HEK293 (cell line): ENCODE results near the gene TANGO2.

ENCODE experiments used
- CTCF ChIA-PET: fragments of 350-600 bp; formaldehyde crosslinking; extraction: SDS; loops from one replicate; lab custom pipeline; 2021; ENCODE audit warnings: antibody characterized with exemption; lab: Yijun Ruan, JAX
- POLR2A ChIA-PET: fragments of 300-600 bp; formaldehyde crosslinking; extraction: SDS; loops from one replicate; lab custom pipeline; 2020; ENCODE audit warnings: antibody characterized with exemption, inconsistent platforms; lab: Yijun Ruan, JAX
- H3K27ac ChIP-seq: fragments of 200-500 bp; sonication (Bioruptor generic); 2 replicates; pipeline ENCODE4 v1.5.1; 2014; ENCODE audit warnings: low read depth, low read length, control low read depth, inconsistent platforms; ENCODE audit errors: extremely low read depth
- H3K36me3 ChIP-seq, 2 experiments: fragments of 200-500 bp in 1 of 2; sonication (Bioruptor generic) in 1 of 2; 1 replicate in 1 of 2; 2 replicates in 1 of 2; pipeline ENCODE4 v1.5.1; 2014 to 2017; ENCODE audit warnings: inconsistent platforms in 2 of 2, low read length in 2 of 2; ENCODE audit not compliant: control insufficient read depth in 2 of 2, insufficient read depth in 1 of 2
- H3K4me1 ChIP-seq: fragments of 200-500 bp; sonication (Bioruptor generic); 2 replicates; pipeline ENCODE4 v1.5.1; 2014; ENCODE audit warnings: mild to moderate bottlenecking, low read length, inconsistent platforms; ENCODE audit not compliant: control insufficient read depth, insufficient read depth
- H3K4me3 ChIP-seq: 2 replicates; pipeline ENCODE4 v1.5.1; 2011; ENCODE audit warnings: low read depth, mild to moderate bottlenecking, control low read depth, low read length, moderate library complexity
- H3K9me3 ChIP-seq: fragments of 200-500 bp; sonication (Bioruptor generic); 2 replicates; pipeline ENCODE4 v1.5.1; 2014; ENCODE audit warnings: low read depth, low read length, inconsistent platforms; ENCODE audit not compliant: control insufficient read depth, insufficient read depth
- BCL11B ChIP-seq: fragments of 450-650 bp; formaldehyde crosslinking; IDR thresholded peaks from 2 replicates; pipeline ENCODE4 v1.5.1; 2016; ENCODE audit warnings: low read depth, missing biosample characterization, missing genetic modification characterization
- EGR2 ChIP-seq: fragments of 450-650 bp; formaldehyde crosslinking; IDR thresholded peaks from 2 replicates; pipeline ENCODE4 v1.5.1; 2016; ENCODE audit warnings: low read depth, missing biosample characterization, missing genetic modification characterization
- GLIS1 ChIP-seq: fragments of 450-650 bp; formaldehyde crosslinking; IDR thresholded peaks from 2 replicates; pipeline ENCODE4 v1.5.1; 2016; ENCODE audit warnings: missing biosample characterization, missing genetic modification characterization
- PATZ1 ChIP-seq: fragments of 450-650 bp; formaldehyde crosslinking; IDR thresholded peaks from 2 replicates; pipeline ENCODE4 v1.5.1; 2016; ENCODE audit warnings: missing biosample characterization, missing genetic modification characterization
- PRDM4 ChIP-seq: fragments of 450-650 bp; formaldehyde crosslinking; IDR thresholded peaks from 2 replicates; pipeline ENCODE4 v1.5.1; 2017; ENCODE audit warnings: missing biosample characterization, missing genetic modification characterization
- ZNF148 ChIP-seq: fragments of 450-650 bp; formaldehyde crosslinking; IDR thresholded peaks from 2 replicates; pipeline ENCODE4 v1.5.0; 2017; ENCODE audit warnings: missing biosample characterization, missing genetic modification characterization, borderline replicate concordance
- ZNF239 ChIP-seq: fragments of 450-650 bp; formaldehyde crosslinking; IDR thresholded peaks from 2 replicates; pipeline ENCODE4 v1.5.1; 2016; ENCODE audit warnings: missing biosample characterization, missing genetic modification characterization
- ZNF335 ChIP-seq: fragments of 450-650 bp; formaldehyde crosslinking; conservative IDR thresholded peaks from 2 replicates; pipeline ENCODE4 v1.5.1; 2016; ENCODE audit warnings: missing biosample characterization, missing genetic modification characterization
- ZNF521 ChIP-seq: fragments of 450-650 bp; formaldehyde crosslinking; IDR thresholded peaks from 2 replicates; pipeline ENCODE4 v1.5.1; 2017; ENCODE audit warnings: missing biosample characterization, mild to moderate bottlenecking, missing genetic modification characterization
- ZNF558 ChIP-seq: fragments of 450-650 bp; formaldehyde crosslinking; IDR thresholded peaks from 2 replicates; pipeline ENCODE4 v1.5.1; 2016; ENCODE audit warnings: missing biosample characterization, missing genetic modification characterization
- ZNF626 ChIP-seq: fragments of 450-650 bp; sonication (Bioruptor Pico); formaldehyde crosslinking; IDR thresholded peaks from 2 replicates; pipeline ENCODE4 v1.5.1; 2018; ENCODE audit warnings: missing biosample characterization, missing genetic modification characterization, inconsistent platforms
- ZNF76 ChIP-seq: fragments of 450-650 bp; formaldehyde crosslinking; IDR thresholded peaks from 2 replicates; pipeline ENCODE4; 2016; ENCODE audit warnings: low read depth, missing biosample characterization, missing genetic modification characterization, borderline replicate concordance
- TF ChIP-seq, protein P1 (sequence below): fragments of 450-650 bp; formaldehyde crosslinking; IDR thresholded peaks from 2 replicates; pipeline ENCODE4 v1.5.1; 2016; ENCODE audit warnings: missing biosample characterization, missing genetic modification characterization
- TF ChIP-seq, protein P2 (sequence below): fragments of 450-650 bp; formaldehyde crosslinking; IDR thresholded peaks from 2 replicates; pipeline ENCODE4 v1.5.1; 2017; ENCODE audit warnings: missing biosample characterization, missing genetic modification characterization

TANGO2 gene

DNA sequence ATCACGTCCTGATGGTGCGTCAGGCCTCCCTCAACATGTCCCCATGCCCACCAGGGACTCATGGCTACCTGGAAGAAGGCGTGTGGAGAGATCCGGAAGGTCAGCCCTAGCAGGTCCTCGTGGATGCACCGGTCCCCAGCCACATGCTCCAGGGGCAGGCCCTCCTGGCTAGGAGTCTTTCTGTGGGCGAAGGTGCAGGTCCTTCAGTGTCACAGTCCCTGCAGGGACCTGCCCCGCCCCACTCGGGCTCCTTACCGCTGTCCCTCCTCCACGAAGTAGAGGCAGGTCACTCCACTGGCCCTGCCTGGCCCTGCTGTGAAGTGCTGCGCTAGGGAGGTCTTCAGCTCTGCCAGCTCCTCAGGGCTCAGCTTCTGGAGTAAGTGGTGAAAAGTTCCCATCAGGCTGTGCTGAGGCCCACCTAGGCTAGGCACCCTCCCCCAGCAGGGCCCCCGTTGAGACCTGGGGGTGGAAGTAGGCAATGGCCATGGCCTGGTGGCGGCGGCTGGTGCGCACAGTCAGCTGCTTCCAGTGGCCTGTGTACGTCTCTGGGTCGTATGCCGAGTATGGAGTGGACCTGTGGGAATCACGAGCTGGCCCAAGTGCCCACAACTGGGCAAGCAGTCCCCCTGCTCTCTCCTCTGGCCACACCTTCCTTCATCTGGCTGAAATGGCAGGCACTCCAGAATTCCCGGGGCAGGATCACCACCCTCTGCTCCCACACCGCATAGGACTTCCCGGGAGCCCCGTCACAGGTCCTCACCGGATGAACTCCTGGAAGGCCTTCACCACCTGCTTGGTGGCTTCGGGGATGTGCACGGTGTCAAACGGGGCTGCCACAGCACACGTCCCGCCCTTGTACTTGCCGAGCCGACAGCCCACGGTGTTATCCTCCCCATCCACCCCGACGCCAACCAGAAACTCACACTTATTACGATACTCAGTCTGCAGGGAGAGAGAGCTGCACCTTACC, 93.9 kb downstream of the TANGO2 start:
- no peak overlapping the region for H3K27ac ChIP-seq
- ChIA-PET CTCF (interaction anchor here (0.6 to 0.7 kb wide), 2 partner anchors 202 to 631 kb away, joined by 3 read pairs; no protein-coding TSS in a partner anchor), POLR2A (interaction anchor here (2.3 kb wide), 1 partner anchor 10 kb away, joined by 7 read pairs; no protein-coding TSS in a partner anchor)
- no peaks in the 10 kb centered on the region for H3K4me1 ChIP-seq
- no peaks in the 10 kb centered on the region for H3K9me3 ChIP-seq
- H3K36me3 ChIP-seq: peaks cover 6 to 84% of the 10 kb centered on the region in 2 experiments
- TF ChIP-seq ZNF335 (tag by site-specific recombination) (0 out of 2 replicates have a peak, but pooled peaks have one; percentile 30), ZNF239 (tag by site-specific recombination) (no peak)
- H3K4me3 ChIP-seq: no peak overlapping the region

GRCh38 chr22:20115691-20116375, 94.9 kb downstream of the TANGO2 start, which contains the start of gene RANBP1:
RANBP1 (plus strand) TSS chr22:20116104; CDS start chr22:20116185, 81 bp downstream.
- Histone ChIP-seq H3K36me3 (peaks cover 11 to 84% of the 10 kb centered on the region in 2 experiments), H3K4me3 (peak within 1 kb of the TSS; percentile 93), H3K9me3 (no peaks in the 10 kb centered on the region), H3K27ac (peak within 1 kb of the TSS; percentile 85), H3K4me1 (no peaks in the 10 kb centered on the region)
- POLR2A ChIA-PET: interaction anchor here (0.6 to 6.1 kb wide), 7 partner anchors 10 to 412 kb away, joined by 3 to 62 read pairs (median 7); partner anchors contain the start of genes DGCR8 and ZDHHC8
- CTCF ChIA-PET: interaction anchor here (0.6 kb wide), 1 partner anchor 632 kb away, joined by 3 read pairs; no protein-coding TSS in a partner anchor
- TF ChIP-seq ZNF76 (tag by site-specific recombination): no peak
- TF ChIP-seq EGR2: peak; percentile 39; the same call in 1 of the 2 replicates
- TF ChIP-seq BCL11B (tag by site-specific recombination): 0 out of 2 replicates have a peak, but pooled peaks have one; percentile 24

DNA sequence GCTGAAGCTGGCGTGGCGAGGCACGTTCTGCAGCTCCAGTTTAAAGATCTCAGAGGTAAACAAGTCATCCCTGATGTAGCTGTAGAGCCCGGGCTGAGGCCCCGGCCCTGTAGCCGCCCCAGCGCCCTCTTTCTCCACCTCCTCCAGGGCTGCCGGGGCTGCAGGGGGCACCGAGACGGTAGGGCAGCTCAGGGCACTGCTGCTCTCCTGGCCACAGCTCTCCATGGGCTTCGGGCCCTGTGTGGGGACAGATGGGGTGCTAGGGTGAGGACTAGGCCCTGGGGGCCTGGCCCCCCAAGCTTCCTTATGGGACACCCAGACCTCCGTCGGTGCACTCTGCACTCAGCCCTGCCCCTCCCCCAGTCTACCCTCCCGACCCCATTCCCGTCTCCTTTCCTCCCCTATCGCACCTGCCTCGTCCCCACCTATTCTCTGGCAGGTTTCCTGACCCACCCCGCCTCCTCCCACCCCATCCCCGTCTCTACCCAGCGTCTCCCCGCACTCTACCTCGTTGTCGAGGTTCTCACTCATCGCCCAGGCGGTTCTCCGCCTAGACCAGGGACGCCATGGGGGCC, 95.6 kb downstream of the TANGO2 start:
- Histone ChIP-seq H3K9me3 (no peaks in the 10 kb centered on the region), H3K4me1 (no peaks in the 10 kb centered on the region), H3K4me3 (peak overlapping the region; percentile 93), H3K27ac (peak overlapping the region; percentile 85), H3K36me3 (peaks cover 17 to 84% of the 10 kb centered on the region in 2 experiments)
- TF ChIP-seq GLIS1 (tag by site-specific recombination): peak; percentile 67
- TF ChIP-seq ZNF626 (tag by site-specific recombination): no peak
- 0 out of 2 replicates have a peak, but pooled peaks have one; percentile 6 for TF ChIP-seq ZNF335 (tag by site-specific recombination)
- TF ChIP-seq ZNF521 (tag by site-specific recombination): no peak
- TF ChIP-seq, protein P1, sequence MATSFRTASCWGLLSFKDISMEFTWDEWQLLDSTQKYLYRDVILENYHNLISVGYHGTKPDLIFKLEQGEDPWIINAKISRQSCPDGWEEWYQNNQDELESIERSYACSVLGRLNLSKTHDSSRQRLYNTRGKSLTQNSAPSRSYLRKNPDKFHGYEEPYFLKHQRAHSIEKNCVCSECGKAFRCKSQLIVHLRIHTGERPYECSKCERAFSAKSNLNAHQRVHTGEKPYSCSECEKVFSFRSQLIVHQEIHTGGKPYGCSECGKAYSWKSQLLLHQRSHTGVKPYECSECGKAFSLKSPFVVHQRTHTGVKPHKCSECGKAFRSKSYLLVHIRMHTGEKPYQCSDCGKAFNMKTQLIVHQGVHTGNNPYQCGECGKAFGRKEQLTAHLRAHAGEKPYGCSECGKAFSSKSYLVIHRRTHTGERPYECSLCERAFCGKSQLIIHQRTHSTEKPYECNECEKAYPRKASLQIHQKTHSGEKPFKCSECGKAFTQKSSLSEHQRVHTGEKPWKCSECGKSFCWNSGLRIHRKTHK (tag by site-specific recombination): no peak
- TF ChIP-seq ZNF148 (tag by site-specific recombination): no peak
- TF ChIP-seq PATZ1 (tag by site-specific recombination): peak; percentile 59
- no peak for TF ChIP-seq PRDM4 (tag by site-specific recombination)
- TF ChIP-seq, protein P2, sequence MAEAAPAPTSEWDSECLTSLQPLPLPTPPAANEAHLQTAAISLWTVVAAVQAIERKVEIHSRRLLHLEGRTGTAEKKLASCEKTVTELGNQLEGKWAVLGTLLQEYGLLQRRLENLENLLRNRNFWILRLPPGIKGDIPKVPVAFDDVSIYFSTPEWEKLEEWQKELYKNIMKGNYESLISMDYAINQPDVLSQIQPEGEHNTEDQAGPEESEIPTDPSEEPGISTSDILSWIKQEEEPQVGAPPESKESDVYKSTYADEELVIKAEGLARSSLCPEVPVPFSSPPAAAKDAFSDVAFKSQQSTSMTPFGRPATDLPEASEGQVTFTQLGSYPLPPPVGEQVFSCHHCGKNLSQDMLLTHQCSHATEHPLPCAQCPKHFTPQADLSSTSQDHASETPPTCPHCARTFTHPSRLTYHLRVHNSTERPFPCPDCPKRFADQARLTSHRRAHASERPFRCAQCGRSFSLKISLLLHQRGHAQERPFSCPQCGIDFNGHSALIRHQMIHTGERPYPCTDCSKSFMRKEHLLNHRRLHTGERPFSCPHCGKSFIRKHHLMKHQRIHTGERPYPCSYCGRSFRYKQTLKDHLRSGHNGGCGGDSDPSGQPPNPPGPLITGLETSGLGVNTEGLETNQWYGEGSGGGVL: no peak
- TF ChIP-seq ZNF558: no peak
- no peak for TF ChIP-seq EGR2
- ChIA-PET POLR2A (interaction anchor here (0.6 to 6.1 kb wide), 13 partner anchors 9 to 411 kb away, joined by 3 to 62 read pairs (median 5); partner anchors contain the start of genes DGCR8 and ZDHHC8), CTCF (interaction anchor here (2.1 kb wide), 1 partner anchor 13 kb away, joined by 7 read pairs; no protein-coding TSS in a partner anchor)
